ENCODE measurements around the gene FGR.
A peak's percentile ranks its signal among the peaks of the same experiment; 100 is the strongest.

Gene FGR

GRCh38 chr1:27583479-27583878 is 51.5 kb downstream of the FGR start:
- no peak for DNase-seq

GRCh38 chr1:27581823-27582243 is 53.2 kb downstream of the FGR start:
- no peak for DNase-seq

- no peak for DNase-seq
Measured at GRCh38 chr1:27577504-27578188, 57.3 kb downstream of the FGR start.

GRCh38 chr1:27576806-27577227 is 58.2 kb downstream of the FGR start:
- no peak for DNase-seq

GRCh38 chr1:27575840-27576331 is 59.1 kb downstream of the FGR start:
- DNase-seq: no peak

GRCh38 chr1:27574871-27575831 is 59.8 kb downstream of the FGR start:
- DNase-seq: peak; percentile 38

- no peak for DNase-seq
Measured at GRCh38 chr1:27574001-27574781, 60.8 kb downstream of the FGR start.

GRCh38 chr1:27572679-27573426 is 62.1 kb downstream of the FGR start:
- no peak for DNase-seq

GRCh38 chr1:27572019-27572678 is 62.8 kb downstream of the FGR start:
- no peak for DNase-seq

GRCh38 chr1:27571439-27572018 is 63.5 kb downstream of the FGR start:
- DNase-seq: no peak

GRCh38 chr1:27570784-27571183 is 64.2 kb downstream of the FGR start:
- no peak for DNase-seq

- no peak for DNase-seq
Measured at GRCh38 chr1:27570356-27570755, 64.6 kb downstream of the FGR start.

GRCh38 chr1:27569506-27570291 is 65.3 kb downstream of the FGR start:
- DNase-seq: no peak

GRCh38 chr1:27569088-27569460 is 65.9 kb downstream of the FGR start:
- DNase-seq: no peak

- DNase-seq: peak; percentile 91
Measured at GRCh38 chr1:27568300-27569087, 66.5 kb downstream of the FGR start.

- DNase-seq: no peak
Measured at GRCh38 chr1:27567971-27568299, 67.0 kb downstream of the FGR start.

- no peak for DNase-seq
Measured at GRCh38 chr1:27567146-27567526, 67.8 kb downstream of the FGR start.

GRCh38 chr1:27566462-27567145 is 68.4 kb downstream of the FGR start:
- DNase-seq: no peak
